Fibroblast of lung (primary cell): ENCODE data around the gene GNL1.

Experiments used
- CTCF ChIP-seq, 2 donors: IDR thresholded peaks in 1 of 2; conservative IDR thresholded peaks in 1 of 2; 1 replicate in 1 of 2; 2 replicates in 1 of 2; pipeline ENCODE4 v1.5.1; 2011 to 2012; ENCODE audit warnings: low read length in 2 of 2, control low read depth in 1 of 2, inconsistent platforms in 1 of 2, low read depth in 1 of 2, mild to moderate bottlenecking in 1 of 2
- EZH2 ChIP-seq: IDR thresholded peaks from 2 replicates; pipeline ENCODE4 v1.5.1; 2012; ENCODE audit warnings: low read length, control low read depth, mild to moderate bottlenecking; ENCODE audit errors: missing control alignments

GRCh38 chr6:30571762-30572082 lies 15.4 kb upstream of the GNL1 start:
- TF ChIP-seq CTCF (conservative IDR thresholded peaks at IDR 0.05 in 1 of 2, IDR thresholded peaks at IDR 0.05 in 1 of 2; ENCODE audit: low read depth in 1 of 2, low read length in 2 of 2), result no peak
- TF ChIP-seq EZH2, result no peak
